HepG2 (cell line): ENCODE results near the gene POLR1F. TPM values are rescaled to one million over a fixed set of nuclear protein-coding genes. Genes with fewer than 3 reads are reported as not detected.

Source experiments
- ATAC-seq: fragments of 200-7000 bp; cut with Tn5 transposase; 3 replicates; pipeline ENCODE4 v1.9.1; 2020; ENCODE audit warnings: mild to moderate bottlenecking, moderate library complexity
- BruUV-seq: library from RNA; stranded (reverse); fragments of 400-500 nt; replicated peaks from 2 replicates; lab custom pipeline; 2021; lab: Mats Ljungman, UMichigan
- CTCF ChIA-PET: fragments of 300-600 bp; formaldehyde crosslinking; extraction: SDS; loops from one replicate; lab custom pipeline; 2021; ENCODE audit warnings: low total read pairs, inconsistent platforms, low intra/inter-chr PET ratio; lab: Yijun Ruan, JAX
- POLR2A ChIA-PET: fragments of 350-600 bp; sonication (Branson Sonifier 250); formaldehyde crosslinking; loops from one replicate; lab custom pipeline; 2020; ENCODE audit warnings: antibody characterized with exemption, inconsistent platforms; lab: Yijun Ruan, JAX
- DNase-seq: peaks from one replicate; pipeline ENCODE4 v3.0.0-alpha.2; 2015; ENCODE audit warnings: low spot score
- FAIRE-seq: peaks from 3 replicates; lab custom pipeline; 2011; peaks lifted over from hg19 to GRCh38; lab: Jason Lieb, UNC
- H2AFZ ChIP-seq: one replicate; pipeline ENCODE4 v1.6.1; 2011; ENCODE audit warnings: low read length, inconsistent platforms
- H3K27ac ChIP-seq: fragments of 300-600 bp; 3 replicates; pipeline ENCODE4 v1.8.0; 2011; ENCODE audit warnings: mixed run types, mild to moderate bottlenecking, mixed read lengths, low read length, inconsistent platforms; ENCODE audit not compliant: insufficient read depth; ENCODE audit errors: extremely low read length
- H3K27me3 ChIP-seq, 2 experiments: fragments of 200-600 bp in 1 of 2; 2 replicates in 1 of 2; 3 replicates in 1 of 2; pipeline versions ENCODE4 v1.6.0 to v1.8.0; 2011; ENCODE audit warnings: low read length in 2 of 2, mild to moderate bottlenecking in 2 of 2, moderate library complexity in 2 of 2, inconsistent platforms in 1 of 2; ENCODE audit not compliant: insufficient read depth in 2 of 2, control insufficient read depth in 1 of 2
- H3K36me3 ChIP-seq, 2 experiments: fragments of 200-600 bp in 1 of 2; replicated peaks in 1 of 2; 2 replicates in 1 of 2; 3 replicates in 1 of 2; pipeline versions ENCODE4 v1.5.1 to v1.8.0; 2011; ENCODE audit warnings: low read length in 2 of 2, inconsistent platforms in 1 of 2; ENCODE audit not compliant: insufficient read depth in 2 of 2, control insufficient read depth in 1 of 2
- H3K4me1 ChIP-seq: 2 replicates; pipeline ENCODE4 v1.5.1; 2012; ENCODE audit warnings: low read length, inconsistent platforms; ENCODE audit not compliant: insufficient read depth
- H3K4me2 ChIP-seq: 2 replicates; pipeline ENCODE4 v1.6.0; 2011; ENCODE audit warnings: low read depth, low read length, inconsistent platforms
- H3K4me3 ChIP-seq, 3 experiments: fragments of 200-600 bp in 1 of 3; sonication (generic), shearing (Covaris generic) in 1 of 3; replicated peaks in 1 of 3; 2 replicates each; pipeline ENCODE4 v1.5.1; 2011 to 2016; ENCODE audit warnings: low read length in 3 of 3, inconsistent platforms in 2 of 3, low read depth in 2 of 3, mild to moderate bottlenecking in 2 of 3, control low read depth in 1 of 3, mixed read lengths in 1 of 3; ENCODE audit not compliant: insufficient read depth in 1 of 3
- H3K79me2 ChIP-seq: one replicate; pipeline ENCODE4 v1.6.1; 2011; ENCODE audit warnings: low read length, inconsistent platforms; ENCODE audit not compliant: insufficient read depth
- H3K9ac ChIP-seq: 2 replicates; pipeline ENCODE4 v1.6.0; 2011; ENCODE audit warnings: mild to moderate bottlenecking, low read depth, low read length, inconsistent platforms; ENCODE audit not compliant: insufficient read depth
- H3K9me3 ChIP-seq: 2 replicates; pipeline ENCODE4 v1.5.1; 2012; ENCODE audit warnings: mild to moderate bottlenecking, low read length
- H4K20me1 ChIP-seq: 2 replicates; pipeline ENCODE4 v1.6.0; 2011; ENCODE audit warnings: inconsistent platforms, mild to moderate bottlenecking, low read length, moderate library complexity; ENCODE audit not compliant: insufficient read depth
- CCDC6 ChIP-seq: sonication (generic); formaldehyde crosslinking; IDR thresholded peaks from 2 replicates; pipeline ENCODE4 v1.8.1; 2022; ENCODE audit warnings: mild to moderate bottlenecking, missing genetic modification reagents, moderate library complexity
- CREB1 ChIP-seq, 2 experiments: fragments of 450-650 bp in 1 of 2; IDR thresholded peaks; 2 replicates each; pipeline ENCODE4 v1.6.1; 2016 to 2017; ENCODE audit warnings: control low read depth in 1 of 2, mild to moderate bottlenecking in 1 of 2, missing compliant biosample characterization in 1 of 2, missing genetic modification characterization in 1 of 2
- HNRNPUL1 ChIP-seq: fragments of 200-400 bp; formaldehyde crosslinking; IDR thresholded peaks from 2 replicates; pipeline ENCODE4 v1.6.1; 2017; ENCODE audit warnings: low read depth, mild to moderate bottlenecking, low read length, moderate library complexity
- MTF2 ChIP-seq: sonication (generic); formaldehyde crosslinking; IDR thresholded peaks from 2 replicates; pipeline ENCODE4 v1.5.0; 2020; ENCODE audit warnings: missing genetic modification reagents, borderline replicate concordance
- NAIF1 ChIP-seq: sonication (generic); formaldehyde crosslinking; IDR thresholded peaks from 2 replicates; pipeline ENCODE4 v1.5.0; 2020; ENCODE audit warnings: mild to moderate bottlenecking, missing genetic modification reagents, borderline replicate concordance
- ZNF362 ChIP-seq: sonication (generic); formaldehyde crosslinking; IDR thresholded peaks from 2 replicates; pipeline ENCODE4 v1.4.0; 2020; ENCODE audit warnings: missing genetic modification reagents, mild to moderate bottlenecking, borderline replicate concordance
- WGBS: methylation state at CpG from one replicate; pipeline ENCODE4 v1.1.6; 2017; ENCODE audit warnings: low lambda C conversion rate; 5-methylcytosine and 5-hydroxymethylcytosine counted together
- in situ Hi-C: cut with HindIII; loops from 2 replicates; pipeline ENCODE4 v1.10.0; 2017; ENCODE audit warnings: low pct_unique_long_range_greater_than_20kb; ENCODE audit not compliant: extremely low pct_ligation_motif_present
- intact Hi-C: fragments of 100-400 bp; cut with micrococcal nuclease; formaldehyde crosslinking; loops from one replicate; pipeline ENCODE4 v1.10.0; 2022; ENCODE audit not compliant: unreplicated experiment
- polyA plus RNA-seq, 8 experiments: library from polyadenylated mRNA; depleted of rRNA in 3 of 8; stranded (reverse) in 7 of 8; unstranded in 1 of 8; fragments of >200 nt; fragmentation: Illumina TruSeq in 4 of 8; extraction: Trizol in 4 of 8; gene quantifications; 2 replicates each; pipeline versions ENCODE4 v1.2.1 to v1.2.3, GENCODE V29; 2011 to 2016; ENCODE audit warnings: low read depth in 4 of 8, missing spikeins in 1 of 8, mixed read lengths in 1 of 8; ENCODE audit not compliant: insufficient read depth in 1 of 8
- total RNA-seq, 5 experiments: library from RNA; depleted of rRNA; stranded (reverse); fragments of >200 nt; fragmentation: Illumina TruSeq; extraction: Trizol; gene quantifications; 2 replicates each; pipeline ENCODE4 v1.2.3, GENCODE V29; 2016; ENCODE audit warnings: low read depth in 1 of 5

POLR1F gene
- total and polyA plus RNA-seq, 2 of the 13 experiments (the other 11 are each of a cell fraction or from before 2014, with no cell fraction given): 8.0 to 14.9 TPM

DNA sequence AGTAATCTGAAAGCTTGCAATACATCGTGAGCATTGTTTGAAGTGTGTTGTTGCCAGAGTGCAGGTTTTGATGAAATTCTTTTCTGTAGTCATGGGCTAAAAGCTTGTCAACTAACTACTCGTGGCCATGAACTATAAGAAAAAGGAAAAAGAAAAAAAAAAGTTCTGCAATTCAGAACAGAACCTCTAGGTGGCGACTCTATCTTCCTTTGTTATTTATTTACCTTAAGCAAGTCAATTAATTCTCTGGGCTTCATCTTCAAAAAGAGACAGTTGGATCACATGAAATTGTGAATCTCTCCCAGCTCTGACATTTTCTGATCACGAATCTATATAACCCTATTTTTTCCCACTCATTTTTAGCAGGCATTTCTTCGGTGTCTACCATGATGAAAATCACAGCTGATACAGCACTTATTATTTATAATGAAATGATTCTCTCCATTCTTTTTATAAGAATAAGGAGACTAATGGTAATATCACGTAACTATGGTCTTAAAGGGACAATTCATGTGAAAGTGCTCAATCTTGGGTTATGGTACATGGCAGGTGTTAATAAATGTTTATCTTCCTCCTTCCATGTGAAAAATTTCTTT, 45.8 kb upstream of the POLR1F start (continued):
- TF ChIP-seq ZNF362: peak; percentile 20; the same call in 1 of the 2 replicates

GRCh38 chr7:19752020-19752419, 43.2 kb upstream of the POLR1F start:
- DNase-seq: no peak
- H3K4me2 ChIP-seq: no peak overlapping the region
- no TSS peak for BruUV-seq
- no peaks in the 10 kb centered on the region for H3K9me3 ChIP-seq
- H3K79me2 ChIP-seq: no peaks in the 10 kb centered on the region
- TF ChIP-seq CCDC6 (CRISPR knock-in tag) (no peak), CREB1 (IDR thresholded peaks at IDR 0.05) (peak; percentile 48), CREB1 (CRISPR knock-in tag; IDR thresholded peaks at IDR 0.05) (no peak)
- FAIRE-seq: no peak
- CTCF ChIA-PET: no interaction called here
- no peak overlapping the region for H2AFZ ChIP-seq
- H3K4me1 ChIP-seq: no peaks in the 10 kb centered on the region
- H3K27me3 ChIP-seq: no peaks in the 10 kb centered on the region
- in situ Hi-C loops (loop anchor here (10.0 to 25.0 kb wide), 2 partner anchors 423 to 560 kb away; no protein-coding TSS in a partner anchor), intact Hi-C loops (no loop called here)
- POLR2A ChIA-PET: no interaction called here
- WGBS: 1% methylated on average over 3 of the region's 3 CpGs
- no peaks in the 10 kb centered on the region for H4K20me1 ChIP-seq
- H3K27ac ChIP-seq: no peak overlapping the region
- H3K9ac ChIP-seq: no peak overlapping the region
- H3K4me3 ChIP-seq: no peak overlapping the region
- ATAC-seq: no peak
- H3K36me3 ChIP-seq: no peaks in the 10 kb centered on the region

GRCh38 chr7:19749658-19750057, 40.8 kb upstream of the POLR1F start:
- Histone ChIP-seq H3K27ac (no peak overlapping the region), H3K9ac (no peak overlapping the region), H3K79me2 (no peaks in the 10 kb centered on the region), H3K9me3 (no peaks in the 10 kb centered on the region), H4K20me1 (no peaks in the 10 kb centered on the region), H3K4me2 (no peak overlapping the region), H3K36me3 (no peaks in the 10 kb centered on the region), H3K4me3 (no peak overlapping the region), H3K4me1 (no peaks in the 10 kb centered on the region), H3K27me3 (no peaks in the 10 kb centered on the region), H2AFZ (no peak overlapping the region)
- TF ChIP-seq MTF2 (CRISPR knock-in tag) (no peak), NAIF1 (CRISPR knock-in tag) (no peak), HNRNPUL1 (no peak)
- intact Hi-C loops: no loop called here
- ATAC-seq: no peak
- CTCF ChIA-PET: no interaction called here
- POLR2A ChIA-PET: no interaction called here
- DNase-seq: no peak
- BruUV-seq: no TSS peak
- no peak for FAIRE-seq
- in situ Hi-C loops: loop anchor here (5.0 to 25.0 kb wide), 3 partner anchors 425 to 848 kb away; no protein-coding TSS in a partner anchor
- WGBS: 2% methylated on average over 4 of the region's 4 CpGs
